Right ventricle myocardium inferior (tissue), 1 donor: ENCODE measurements around the gene KANSL1L. TPM values are rescaled to one million over a fixed set of nuclear protein-coding genes. Genes with fewer than 3 reads are reported as not detected.

Experiments
- ATAC-seq: fragments of 200-7000 bp; cut with Tn5 transposase; one replicate; pipeline ENCODE4 v1.9.1; 2020; ENCODE audit warnings: mild to moderate bottlenecking, moderate library complexity
- DNase-seq: peaks from one replicate; pipeline ENCODE4 v3.0.0; 2021; ENCODE audit errors: missing footprints
- intact Hi-C: fragments of 100-400 bp; cut with DNase I; formaldehyde crosslinking; loops from one replicate; pipeline ENCODE4 v1.11.0; 2022
- total RNA-seq: library from RNA; stranded (reverse); fragmentation: NEBNext Ultra II Directional; extraction: Animal tissue kit (Norgen Biotek cat#: 25700); gene quantifications from one replicate; pipeline ENCODE4 v1.2.1, GENCODE V29; 2021
- donor health status: DM: no; HTN: yes; CAD: no; lungs with severe emphysema.

The KANSL1L gene
- total RNA-seq, 1 donor from 2014 or later: 14.7 TPM

DNA sequence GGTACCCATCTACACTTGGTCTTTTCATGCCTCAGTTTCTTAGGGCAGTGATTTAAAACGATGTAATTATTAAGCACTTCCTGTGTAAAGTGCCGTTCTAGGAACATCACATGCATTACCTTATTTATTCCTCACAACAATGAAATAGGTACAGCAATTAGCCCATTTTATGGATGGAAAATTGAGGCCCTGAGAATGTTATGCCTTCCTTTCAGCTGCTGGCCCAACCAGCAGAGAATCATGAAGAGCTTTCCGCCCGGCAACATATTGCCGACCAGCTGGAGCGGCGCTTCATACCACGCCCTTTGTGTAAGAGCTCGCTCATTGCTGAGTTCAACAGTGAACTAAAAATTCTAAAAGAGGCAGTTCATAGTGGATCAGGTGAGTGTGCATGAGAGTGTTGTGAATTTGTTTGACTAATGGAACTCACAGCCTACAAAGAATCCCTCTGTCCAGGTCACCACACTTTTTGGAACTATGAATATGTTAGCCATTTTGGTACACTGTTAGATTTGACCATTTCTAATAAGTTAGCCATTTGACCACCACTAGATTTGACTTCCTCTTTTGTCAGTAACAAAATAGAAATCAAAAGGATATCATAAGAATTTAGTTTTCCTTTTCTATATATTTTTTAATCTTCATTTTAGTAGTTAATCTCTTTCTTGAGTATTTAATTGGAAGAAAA lies 194.4 kb downstream of the KANSL1L start:
- ATAC-seq (no peak), DNase-seq (no peak)
- intact Hi-C loops: loop anchor here (1.0 kb wide), 1 partner anchor 223 kb away; no protein-coding TSS in a partner anchor

DNA sequence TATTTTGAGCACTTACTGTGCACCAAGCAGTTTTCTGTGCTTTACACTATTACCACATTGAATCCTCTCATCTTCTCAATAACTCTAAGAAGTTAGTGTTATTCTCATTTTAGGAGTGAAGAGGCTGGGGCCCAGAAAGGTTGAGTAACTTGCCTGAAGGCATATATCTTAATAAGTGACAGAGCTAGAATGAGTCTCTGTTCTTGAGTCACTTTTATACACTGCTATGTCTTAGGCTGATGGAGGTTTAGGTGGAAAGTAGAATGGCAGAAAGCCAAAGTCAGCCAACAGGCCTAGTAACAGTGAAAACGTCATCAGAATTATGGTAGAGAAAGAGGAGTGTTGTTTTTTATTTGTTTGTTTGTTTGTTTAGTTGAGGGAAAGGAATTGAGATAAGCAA lies 196.6 kb downstream of the KANSL1L start:
- DNase-seq: no peak
- intact Hi-C loops: no loop called here
- ATAC-seq: no peak

DNA sequence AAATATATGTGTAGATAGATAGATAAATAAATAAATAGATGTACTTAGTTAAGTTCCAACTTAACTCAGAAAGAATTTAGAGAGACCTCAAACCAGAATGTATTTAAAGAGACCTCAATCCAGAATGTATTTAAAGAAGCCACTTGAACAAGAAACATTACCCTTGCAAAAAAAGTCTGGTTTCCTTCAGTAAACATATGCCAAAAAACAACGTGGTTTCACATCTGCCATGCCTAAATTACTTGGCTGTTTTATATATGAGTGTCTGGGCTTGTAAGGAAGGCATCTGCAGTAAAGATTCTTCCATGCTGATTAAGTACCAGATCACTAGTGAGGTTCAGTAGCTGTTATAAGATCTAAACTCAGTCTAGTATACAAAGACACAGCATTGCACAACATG lies 197.9 kb downstream of the KANSL1L start:
- no peak for DNase-seq
- intact Hi-C loops: no loop called here
- no peak for ATAC-seq

Other genes with a start within 250 kb of the KANSL1L start
- 15.4 TPM for gene RPE, start 168.8 kb downstream of the KANSL1L start, total RNA-seq
- gene ACADL, start 54.0 kb upstream of the KANSL1L start, total RNA-seq: 0.76 TPM
- not detected for gene MYL1, start 143.8 kb upstream of the KANSL1L start, total RNA-seq